ENCODE measurements around the gene MCOLN3. TPM values are rescaled to one million over a fixed set of nuclear protein-coding genes. Genes with fewer than 3 reads are reported as not detected.
"Not testable (repeated sequence)": the region's sequence is repeated elsewhere in the genome, so short reads cannot be mapped to it uniquely, and the experiment has no call there.

The MCOLN3 gene
- total RNA-seq, 1 experiment from 2014 or later: 1.2 TPM

GRCh38 chr1:84991097-84991920 lies 57.0 kb downstream of the MCOLN3 start:
- H3K27me3 ChIP-seq (ENCODE audit: control insufficient read depth, insufficient read depth, low read length): peaks cover 16% of the 10 kb centered on the region
- H3K4me3 ChIP-seq (ENCODE audit: insufficient read depth, low read depth, low read length): no peak overlapping the region
- DNase-seq: no peak
- H3K36me3 ChIP-seq (replicated peaks; ENCODE audit: control insufficient read depth, insufficient read depth, low read length): no peaks in the 10 kb centered on the region

DNA sequence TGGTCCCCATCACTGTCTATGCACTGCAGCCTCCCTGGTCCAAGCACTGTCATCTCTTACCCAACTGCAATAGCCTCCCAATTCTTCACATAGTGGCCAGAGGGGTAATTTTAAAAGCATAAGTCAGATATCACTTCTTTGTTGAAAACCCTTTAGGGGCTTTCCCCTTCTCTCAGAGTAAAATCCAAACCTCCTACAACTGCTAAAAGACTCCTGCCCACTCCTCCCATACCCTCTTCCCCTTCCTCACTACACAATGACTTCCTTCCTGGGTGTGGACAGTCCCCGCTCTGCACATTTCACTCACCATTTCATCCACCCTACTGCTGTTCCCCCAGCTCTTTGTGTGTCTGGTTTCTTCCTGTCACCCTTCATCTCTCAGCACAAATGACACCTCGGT lies 59.7 kb downstream of the MCOLN3 start:
- no peaks in the 10 kb centered on the region for H3K27me3 ChIP-seq (ENCODE audit: control insufficient read depth, insufficient read depth, low read length)
- no peak for DNase-seq
- no peaks in the 10 kb centered on the region for H3K36me3 ChIP-seq (replicated peaks; ENCODE audit: control insufficient read depth, insufficient read depth, low read length)
- H3K4me3 ChIP-seq (ENCODE audit: insufficient read depth, low read depth, low read length): no peak overlapping the region

DNA sequence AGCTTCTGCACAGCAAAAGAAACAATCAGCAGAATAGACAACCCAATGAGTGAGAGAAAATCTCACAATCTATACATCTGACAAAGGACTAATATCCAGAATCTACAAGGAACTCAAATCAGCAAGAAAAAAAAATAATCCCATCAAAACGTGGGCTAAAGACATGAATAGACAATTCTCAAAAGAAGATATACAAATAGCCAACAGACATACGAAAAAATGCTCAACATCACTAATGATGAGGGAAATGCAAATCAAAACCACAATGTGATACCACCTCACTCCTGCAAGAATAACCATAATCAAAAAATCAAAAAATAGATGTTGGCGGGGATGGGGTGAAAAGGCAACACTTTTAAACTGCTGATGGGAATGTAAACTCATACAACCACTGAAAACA lies 61.7 kb downstream of the MCOLN3 start:
- H3K36me3 ChIP-seq (replicated peaks; ENCODE audit: control insufficient read depth, insufficient read depth, low read length); DNase-seq; H3K4me3 ChIP-seq (ENCODE audit: insufficient read depth, low read depth, low read length); H3K27me3 ChIP-seq (ENCODE audit: control insufficient read depth, insufficient read depth, low read length): not testable (repeated sequence)

DNA sequence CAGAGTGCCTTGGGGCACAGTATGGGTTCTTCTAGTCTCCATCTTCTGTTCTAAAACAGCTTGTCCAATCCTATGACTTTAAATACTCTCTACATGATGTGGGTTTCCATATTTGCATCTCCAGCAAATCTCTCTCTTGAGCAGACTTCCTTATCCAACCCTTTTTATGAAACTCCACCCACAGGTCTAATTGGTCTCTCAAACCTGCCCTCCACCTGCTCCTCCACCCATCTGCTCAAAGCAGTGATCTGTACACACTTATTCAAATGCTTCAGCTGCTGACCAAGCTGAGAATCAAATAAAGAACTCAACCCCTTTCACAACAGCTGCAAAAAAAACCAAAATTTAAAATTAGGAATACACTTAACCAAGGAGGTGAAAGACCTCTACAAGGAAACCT lies 62.9 kb downstream of the MCOLN3 start:
- no peak overlapping the region for H3K4me3 ChIP-seq (ENCODE audit: insufficient read depth, low read depth, low read length)
- DNase-seq: no peak
- no peaks in the 10 kb centered on the region for H3K36me3 ChIP-seq (replicated peaks; ENCODE audit: control insufficient read depth, insufficient read depth, low read length)
- H3K27me3 ChIP-seq (ENCODE audit: control insufficient read depth, insufficient read depth, low read length): no peaks in the 10 kb centered on the region

- Histone ChIP-seq H3K27me3 (ENCODE audit: control insufficient read depth, insufficient read depth, low read length) (no peaks in the 10 kb centered on the region), H3K36me3 (replicated peaks; ENCODE audit: control insufficient read depth, insufficient read depth, low read length) (no peaks in the 10 kb centered on the region), H3K4me3 (ENCODE audit: insufficient read depth, low read depth, low read length) (no peak overlapping the region)
- no peak for DNase-seq
Measured at GRCh38 chr1:84982395-84982794, 65.9 kb downstream of the MCOLN3 start.

DNA sequence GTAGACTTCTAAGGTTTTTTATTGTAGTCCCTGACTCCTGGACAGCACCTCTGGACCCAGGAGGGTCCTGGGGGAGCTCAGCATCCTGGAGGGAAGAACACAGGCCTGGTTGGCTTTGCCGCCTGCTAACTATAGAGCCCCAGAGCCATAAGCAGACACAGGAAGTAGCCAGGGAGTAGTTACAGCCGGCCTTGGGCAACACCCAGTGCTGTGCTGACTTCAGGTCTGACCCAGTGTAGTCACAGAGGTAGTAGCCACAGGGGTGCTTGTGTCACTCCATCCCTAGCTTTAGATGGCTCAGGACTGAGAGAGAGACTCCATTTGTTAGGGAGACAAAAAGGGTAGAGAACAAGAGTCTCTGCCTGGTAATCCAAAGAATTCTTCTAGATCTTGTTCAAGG lies 73.3 kb downstream of the MCOLN3 start:
- no peaks in the 10 kb centered on the region for H3K27me3 ChIP-seq (ENCODE audit: control insufficient read depth, insufficient read depth, low read length)
- H3K36me3 ChIP-seq (replicated peaks; ENCODE audit: control insufficient read depth, insufficient read depth, low read length): no peaks in the 10 kb centered on the region
- DNase-seq: no peak
- no peak overlapping the region for H3K4me3 ChIP-seq (ENCODE audit: insufficient read depth, low read depth, low read length)

DNA sequence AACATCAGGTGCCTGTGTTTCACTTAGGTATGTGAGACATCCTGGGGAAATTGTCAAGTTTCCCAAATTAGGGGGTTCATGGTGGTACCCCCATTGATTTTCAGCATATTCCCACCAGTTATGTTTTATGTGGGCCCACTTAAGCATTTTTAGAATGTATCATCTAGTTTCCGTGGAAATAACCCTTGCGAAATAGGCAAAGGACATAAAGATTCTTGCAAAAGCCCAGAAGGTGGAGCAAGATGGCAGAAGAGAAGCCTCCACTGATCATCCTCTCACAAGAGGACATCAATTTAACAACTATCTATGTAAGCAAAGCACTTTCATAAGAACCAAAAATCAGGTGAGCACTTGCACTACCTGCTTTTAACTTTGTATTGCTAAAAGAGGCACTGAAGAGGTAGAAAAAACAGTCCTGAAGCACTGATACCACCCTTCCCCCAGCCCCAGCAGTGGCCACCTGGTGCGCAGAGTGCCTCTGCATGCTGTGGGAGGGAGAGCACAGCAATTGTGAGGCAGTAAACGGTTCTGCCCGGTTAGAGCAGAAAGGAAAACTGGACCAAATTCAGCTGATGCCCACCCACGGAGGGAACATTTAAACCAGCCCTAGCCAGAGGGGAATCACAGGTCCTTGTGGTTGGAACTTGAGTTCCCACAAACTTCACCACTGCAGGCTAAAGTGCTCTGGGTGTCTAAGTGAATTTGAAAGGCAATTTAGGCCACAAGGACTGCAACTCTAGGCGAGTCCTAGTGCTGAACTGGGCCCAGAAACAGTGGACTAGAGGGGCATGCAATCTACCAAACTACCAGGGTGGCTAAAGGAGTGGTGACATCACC lies 74.6 kb downstream of the MCOLN3 start:
- Histone ChIP-seq H3K27me3 (ENCODE audit: control insufficient read depth, insufficient read depth, low read length) (no peaks in the 10 kb centered on the region), H3K36me3 (replicated peaks; ENCODE audit: control insufficient read depth, insufficient read depth, low read length) (no peaks in the 10 kb centered on the region), H3K4me3 (ENCODE audit: insufficient read depth, low read depth, low read length) (no peak overlapping the region)
- no peak for DNase-seq

GRCh38 chr1:84972377-84972987 lies 75.8 kb downstream of the MCOLN3 start:
- DNase-seq: no peak
- Histone ChIP-seq H3K27me3 (ENCODE audit: control insufficient read depth, insufficient read depth, low read length) (no peaks in the 10 kb centered on the region; the same call in 1 of the 2 replicates), H3K4me3 (ENCODE audit: insufficient read depth, low read depth, low read length) (no peak overlapping the region), H3K36me3 (replicated peaks; ENCODE audit: control insufficient read depth, insufficient read depth, low read length) (no peaks in the 10 kb centered on the region)

DNA sequence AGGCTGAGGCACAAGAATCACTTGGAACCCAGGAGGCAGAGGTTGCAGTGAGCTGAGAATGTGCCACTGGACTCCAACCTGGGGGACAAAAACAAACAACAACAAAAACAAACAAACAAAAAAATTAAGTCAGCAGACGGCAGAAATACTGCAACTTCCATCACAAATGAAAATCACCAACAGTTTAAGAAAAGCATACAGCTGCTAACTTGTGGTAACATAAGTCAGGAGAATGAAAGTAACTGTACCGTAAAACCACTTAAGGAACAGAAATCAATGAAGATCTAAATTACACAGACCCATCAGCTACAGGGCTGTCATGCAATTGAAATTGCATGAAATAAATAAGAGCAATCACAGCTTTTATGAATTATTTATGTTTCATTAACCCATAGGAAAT lies 76.3 kb downstream of the MCOLN3 start:
- Histone ChIP-seq H3K4me3 (ENCODE audit: insufficient read depth, low read depth, low read length) (no peak overlapping the region), H3K27me3 (ENCODE audit: control insufficient read depth, insufficient read depth, low read length) (no peaks in the 10 kb centered on the region; the same call in 1 of the 2 replicates), H3K36me3 (replicated peaks; ENCODE audit: control insufficient read depth, insufficient read depth, low read length) (no peaks in the 10 kb centered on the region)
- DNase-seq: no peak

DNA sequence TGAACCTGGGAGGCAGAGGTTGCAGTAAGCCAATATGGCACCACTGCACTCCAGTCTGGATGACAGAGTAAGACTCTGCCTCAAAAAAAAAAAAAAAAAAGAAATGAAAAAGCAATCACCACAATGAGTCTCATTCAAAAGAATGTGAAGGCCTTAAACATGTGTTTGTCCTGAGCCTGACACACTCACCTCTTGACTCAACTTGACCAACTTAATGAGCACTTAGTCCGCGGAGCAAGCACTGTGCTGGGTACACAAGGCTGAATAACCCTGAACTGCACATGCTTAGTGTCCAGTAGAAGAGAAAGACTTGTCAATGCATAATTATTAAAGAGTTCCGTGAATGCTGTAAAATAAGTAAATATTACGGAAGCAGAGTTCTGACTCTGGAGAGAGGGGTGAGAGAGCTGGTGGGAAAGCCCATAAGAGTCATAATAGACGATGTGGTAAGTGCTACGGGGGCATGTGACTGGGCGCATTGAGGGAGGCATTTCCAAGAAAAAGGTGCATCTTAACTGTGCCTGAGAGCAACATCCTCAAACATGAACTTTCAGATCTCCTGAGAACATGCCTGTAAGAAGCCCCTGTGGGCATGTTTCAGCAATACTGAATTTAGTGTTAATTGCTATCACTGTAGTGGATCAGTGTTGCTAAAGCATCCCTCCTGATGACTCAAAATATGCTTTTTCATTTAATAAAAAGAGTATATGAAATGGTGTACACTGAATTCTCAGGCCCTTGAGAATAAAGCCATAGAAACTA lies 78.6 kb downstream of the MCOLN3 start:
- DNase-seq: no peak
- H3K36me3 ChIP-seq (replicated peaks; ENCODE audit: control insufficient read depth, insufficient read depth, low read length): no peaks in the 10 kb centered on the region
- H3K4me3 ChIP-seq (ENCODE audit: insufficient read depth, low read depth, low read length): no peak overlapping the region
- no peaks in the 10 kb centered on the region; the same call in 1 of the 2 replicates for H3K27me3 ChIP-seq (ENCODE audit: control insufficient read depth, insufficient read depth, low read length)

DNA sequence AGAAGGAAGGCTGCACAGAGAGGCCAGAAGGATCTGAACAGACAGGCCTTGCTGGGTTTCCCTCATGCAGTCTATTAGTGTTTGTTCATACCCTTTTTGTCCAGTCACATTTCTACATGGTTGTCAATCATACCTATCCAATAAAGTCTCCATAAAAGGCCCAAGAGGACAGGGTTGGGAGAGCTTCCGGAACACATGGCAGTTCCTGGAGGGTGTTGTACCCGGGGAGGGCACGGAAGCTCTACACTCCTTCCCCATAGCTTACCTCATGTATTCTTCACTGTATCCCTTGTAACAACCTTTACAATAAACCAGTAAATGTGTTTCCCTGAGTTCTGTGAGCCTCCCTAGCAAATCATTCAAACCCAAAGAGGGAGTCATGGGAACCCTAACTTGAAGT lies 79.4 kb downstream of the MCOLN3 start:
- DNase-seq: no peak
- no peaks in the 10 kb centered on the region for H3K36me3 ChIP-seq (replicated peaks; ENCODE audit: control insufficient read depth, insufficient read depth, low read length)
- no peak overlapping the region for H3K4me3 ChIP-seq (ENCODE audit: insufficient read depth, low read depth, low read length)

DNA sequence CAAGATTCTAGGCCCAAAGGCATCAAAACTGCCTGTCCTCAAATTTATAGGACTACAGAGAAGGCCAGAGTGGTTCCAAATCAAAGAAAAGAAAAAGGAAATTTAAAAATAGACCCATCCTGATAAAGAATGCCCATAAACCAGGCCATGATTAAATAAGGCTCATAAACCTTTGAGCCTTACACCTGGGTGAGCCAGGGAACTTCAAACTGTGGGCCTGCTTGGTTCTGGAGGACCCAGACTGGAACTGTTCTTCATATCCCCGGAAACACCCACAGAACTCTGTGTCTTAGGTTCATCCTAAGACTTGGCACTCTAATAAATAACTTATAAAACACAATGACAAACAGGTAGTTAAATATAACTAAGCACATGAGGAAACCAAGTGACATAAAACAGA lies 80.2 kb downstream of the MCOLN3 start:
- Histone ChIP-seq H3K4me3 (ENCODE audit: insufficient read depth, low read depth, low read length) (no peak overlapping the region), H3K36me3 (replicated peaks; ENCODE audit: control insufficient read depth, insufficient read depth, low read length) (no peaks in the 10 kb centered on the region), H3K27me3 (ENCODE audit: control insufficient read depth, insufficient read depth, low read length) (no peaks in the 10 kb centered on the region; the same call in 1 of the 2 replicates)
- DNase-seq: no peak

More for the DNA sequence above, 79.4 kb downstream of the MCOLN3 start:
- no peaks in the 10 kb centered on the region; the same call in 1 of the 2 replicates for H3K27me3 ChIP-seq (ENCODE audit: control insufficient read depth, insufficient read depth, low read length)

Data from H7 (cell line).